LHCN-M2 (cell line): ENCODE results near the gene LIPA. TPM values are rescaled to one million over a fixed set of nuclear protein-coding genes. Genes with fewer than 3 reads are reported as not detected.

Experiments
- DNase-seq: peaks from one replicate; pipeline ENCODE4 v3.0.0-alpha.2; 2012; ENCODE audit warnings: low read depth
- total RNA-seq: library from RNA; depleted of rRNA; stranded (reverse); fragments of >200 nt; gene quantifications from 2 replicates; pipeline ENCODE4 v1.2.3, GENCODE V29; 2014; rRNA removed

LIPA gene
- total RNA-seq, 1 experiment from 2014 or later: 55.6 TPM

GRCh38 chr10:89164920-89165319 is 86.7 kb downstream of the LIPA start:
- DNase-seq: no peak

- no peak for DNase-seq
These were observed 87.5 kb downstream of the LIPA start for GRCh38 chr10:89164080-89164479.

Other genes starting within 250 kb of the LIPA start
- 0.06 TPM in 2 replicates for gene CH25H, start 44.5 kb downstream of the LIPA start, total RNA-seq
- gene IFIT2, start 50.3 kb upstream of the LIPA start, total RNA-seq: 3.9 and 9.0 TPM in 2 replicates
- gene IFIT3, start 76.2 kb upstream of the LIPA start, total RNA-seq: 15.6 and 32.0 TPM in 2 replicates
- not detected in 2 replicates for gene IFIT1B, start 126.3 kb upstream of the LIPA start, total RNA-seq
- 33.3 and 70.9 TPM in 2 replicates for gene IFIT1, start 140.8 kb upstream of the LIPA start, total RNA-seq
- gene IFIT5, start 162.8 kb upstream of the LIPA start, total RNA-seq: 32.1 and 40.5 TPM in 2 replicates